Cardiac muscle cell (in vitro differentiated cells and primary cell): ENCODE measurements around the gene ELF5. TPM values are rescaled to one million over a fixed set of nuclear protein-coding genes. Genes with fewer than 3 reads are reported as not detected.
A peak's percentile ranks its signal among the peaks of the same experiment; 100 is the strongest.

Source experiments
- DNase-seq, 2 donors: peaks; one replicate each; pipeline versions ENCODE4 v3.0.0 to v3.0.0-alpha.2; 2010 to 2017; ENCODE audit warnings: low read depth in 1 of 2, low spot score in 1 of 2
- H3K27ac ChIP-seq: fragments of 200-600 bp; sonication (generic); 2 replicates; pipeline ENCODE4 v1.5.1; 2016
- H3K27me3 ChIP-seq: fragments of 200-600 bp; sonication (generic); 2 replicates; pipeline ENCODE4 v1.6.0; 2016; ENCODE audit warnings: control low read depth
- H3K36me3 ChIP-seq: fragments of 200-600 bp; sonication (generic); 2 replicates; pipeline ENCODE4 v1.5.1; 2016; ENCODE audit warnings: control low read depth
- H3K4me1 ChIP-seq: fragments of 200-600 bp; sonication (generic); 2 replicates; pipeline ENCODE4 v1.8.1; 2017; ENCODE audit warnings: low read depth, mild to moderate bottlenecking, mixed run types
- H3K4me3 ChIP-seq: fragments of 200-600 bp; sonication (generic); 2 replicates; pipeline ENCODE4 v1.5.1; 2016; ENCODE audit warnings: mild to moderate bottlenecking
- H3K9me3 ChIP-seq: fragments of 200-600 bp; sonication (generic); 2 replicates; pipeline ENCODE4 v1.5.1; 2017; ENCODE audit warnings: low read depth, mild to moderate bottlenecking, control low read depth
- CTCF ChIP-seq: IDR thresholded peaks from 2 replicates; pipeline ENCODE4 v1.5.1; 2012; ENCODE audit warnings: low read depth, mild to moderate bottlenecking, low read length
- polyA plus RNA-seq: library from polyadenylated mRNA; unstranded; fragments of >200 nt; fragmentation: Nextera tagmentation; extraction: Ambion mirVana; gene quantifications from 2 replicates; pipeline ENCODE4 v1.2.1, GENCODE V29; 2016
- total RNA-seq: library from RNA; depleted of rRNA; stranded (reverse); fragments of >200 nt; gene quantifications from 2 replicates; pipeline ENCODE4 v1.2.3, GENCODE V29; 2016

ELF5 gene
- total and polyA plus RNA-seq, 2 experiments from 2014 or later, result not detected

GRCh38 chr11:34439610-34440198 lies 73.9 kb downstream of the ELF5 start:
- Histone ChIP-seq H3K4me3 (peak overlapping the region; percentile 74), H3K4me1 (no peaks in the 10 kb centered on the region), H3K9me3 (no peaks in the 10 kb centered on the region), H3K36me3 (no peaks in the 10 kb centered on the region), H3K27me3 (no peaks in the 10 kb centered on the region), H3K27ac (peak overlapping the region; percentile 89)
- no peak for TF ChIP-seq CTCF
- DNase-seq, result no peak

DNA sequence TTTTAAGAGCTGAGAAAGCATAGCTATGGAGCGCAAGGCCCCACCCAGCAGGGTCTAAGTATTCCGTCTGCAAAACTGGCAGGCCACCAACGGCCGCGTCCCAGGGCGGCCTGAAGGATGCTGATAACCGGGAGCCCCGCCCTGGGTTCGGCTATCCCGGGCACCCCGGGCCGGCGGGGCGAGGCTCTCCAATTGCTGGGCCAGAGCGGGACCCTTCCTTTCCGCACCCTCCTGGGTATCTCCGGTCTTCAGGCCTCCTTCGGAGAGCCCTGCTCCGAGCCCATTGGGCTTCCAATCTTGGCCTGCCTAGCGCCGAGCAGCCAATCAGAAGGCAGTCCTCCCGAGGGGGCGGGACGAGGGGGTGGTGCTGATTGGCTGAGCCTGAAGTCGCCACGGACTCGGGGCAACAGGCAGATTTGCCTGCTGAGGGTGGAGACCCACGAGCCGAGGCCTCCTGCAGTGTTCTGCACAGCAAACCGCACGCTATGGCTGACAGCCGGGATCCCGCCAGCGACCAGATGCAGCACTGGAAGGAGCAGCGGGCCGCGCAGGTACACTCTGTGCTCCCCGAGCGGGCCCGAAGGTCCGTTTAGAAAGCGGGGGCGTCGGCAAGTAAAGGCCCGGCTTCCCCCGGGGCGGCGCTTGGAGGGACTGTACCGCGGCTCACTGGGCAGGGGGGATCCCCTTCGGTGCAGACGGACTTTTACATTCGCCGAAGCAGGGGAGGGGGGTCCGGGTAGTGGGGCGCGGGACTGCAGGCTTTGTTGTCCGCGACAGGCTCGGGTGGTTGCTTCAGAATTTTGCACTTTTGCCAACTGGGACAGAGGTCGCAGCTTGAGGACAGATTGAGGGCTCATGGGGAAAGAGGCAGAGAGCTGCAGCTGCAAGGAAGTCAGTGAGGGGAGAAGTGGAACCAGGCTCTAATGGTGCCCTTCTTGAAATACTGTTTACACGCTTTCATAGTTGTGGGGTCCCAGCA lies 74.8 kb downstream of the ELF5 start, which contains the start of gene CAT:
TSS of gene CAT (plus strand) at position 406 of the 979 bp plus-strand sequence. CDS start at position 486, 80 bp downstream.
- no peaks in the 10 kb centered on the region for H3K36me3 ChIP-seq
- no peak for TF ChIP-seq CTCF
- no peaks in the 10 kb centered on the region for H3K27me3 ChIP-seq
- H3K9me3 ChIP-seq, result no peaks in the 10 kb centered on the region
- DNase-seq, result peak; percentile 97 to 99
- peak within 1 kb of the TSS; percentile 74 for H3K4me3 ChIP-seq
- H3K4me1 ChIP-seq, result no peaks in the 10 kb centered on the region
- peak within 1 kb of the TSS; percentile 89 for H3K27ac ChIP-seq

DNA sequence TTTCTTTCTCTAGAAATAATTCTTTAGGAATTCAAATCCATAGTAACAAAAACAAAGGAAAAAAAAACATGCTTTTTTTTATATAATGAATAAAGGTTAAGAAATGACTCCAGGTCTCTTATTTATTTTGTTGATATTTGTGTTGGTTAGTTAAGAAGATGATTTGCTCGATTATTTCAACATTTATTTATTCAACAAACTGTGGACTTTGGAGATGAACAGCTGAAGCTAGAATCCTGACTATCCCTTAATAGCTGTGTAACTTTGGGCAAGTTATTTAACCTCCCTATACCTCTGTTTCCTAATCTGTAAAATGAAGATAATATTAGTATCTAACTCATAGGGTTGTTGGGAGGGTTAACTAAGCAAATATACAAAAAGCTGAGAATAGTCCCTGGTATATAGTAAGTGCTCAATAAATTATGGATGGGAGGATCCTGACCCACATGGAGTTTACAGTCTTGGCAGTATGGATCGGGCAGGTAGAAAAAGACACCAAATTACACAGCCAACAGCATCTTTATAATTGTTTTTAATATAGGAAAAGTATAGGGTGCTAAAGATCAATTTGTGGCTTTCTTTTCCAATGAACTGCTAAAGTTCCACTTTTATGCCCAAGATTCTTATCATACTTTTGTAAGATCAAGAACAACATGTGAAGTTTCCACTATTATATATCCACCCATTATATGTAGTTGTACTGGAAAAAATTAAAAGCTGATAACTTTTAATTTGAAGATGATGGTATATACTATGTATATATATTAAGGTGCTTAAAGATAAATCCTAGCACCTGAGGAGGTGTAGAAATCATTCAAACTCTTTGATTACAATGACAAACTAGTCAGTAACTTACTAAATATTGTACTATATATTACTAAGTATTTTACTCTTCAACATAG lies 76.1 kb downstream of the ELF5 start:
- Histone ChIP-seq H3K27ac (no peak overlapping the region), H3K4me1 (no peaks in the 10 kb centered on the region), H3K27me3 (no peaks in the 10 kb centered on the region), H3K9me3 (no peaks in the 10 kb centered on the region), H3K36me3 (no peaks in the 10 kb centered on the region), H3K4me3 (no peak overlapping the region)
- no peak for DNase-seq
- no peak for TF ChIP-seq CTCF

DNA sequence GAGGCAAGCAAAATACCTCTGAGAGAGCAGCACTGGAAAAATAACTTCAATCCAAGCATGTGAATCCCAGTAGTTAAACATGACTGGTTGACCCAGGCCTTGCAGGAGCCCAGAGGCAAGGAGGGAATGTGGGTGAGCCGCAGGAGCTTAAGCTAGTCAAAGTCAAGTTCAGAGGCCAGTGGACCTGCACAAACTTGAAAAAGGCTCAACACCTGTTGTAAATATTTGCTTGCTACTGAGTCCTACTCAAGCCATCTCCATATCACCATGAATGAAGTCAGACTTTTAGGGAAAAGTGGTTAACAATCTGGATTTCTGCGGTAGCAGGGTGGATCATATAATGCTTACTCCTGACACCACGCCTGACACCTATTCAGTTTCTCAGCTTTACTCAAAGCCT lies 79.7 kb downstream of the ELF5 start:
- TF ChIP-seq CTCF, result no peak
- no peaks in the 10 kb centered on the region for H3K36me3 ChIP-seq

GRCh38 chr11:34432822-34433221 lies 80.8 kb downstream of the ELF5 start:
- Histone ChIP-seq H3K4me3 (no peak overlapping the region), H3K36me3 (no peaks in the 10 kb centered on the region), H3K27me3 (no peaks in the 10 kb centered on the region), H3K9me3 (no peaks in the 10 kb centered on the region), H3K27ac (no peak overlapping the region), H3K4me1 (no peaks in the 10 kb centered on the region)
- no peak for DNase-seq
- TF ChIP-seq CTCF, result no peak

More for the DNA sequence above, 79.7 kb downstream of the ELF5 start:
- Histone ChIP-seq H3K4me1 (no peaks in the 10 kb centered on the region), H3K9me3 (no peaks in the 10 kb centered on the region), H3K27ac (no peak overlapping the region), H3K27me3 (no peaks in the 10 kb centered on the region), H3K4me3 (no peak overlapping the region)
- no peak for DNase-seq
